Neuronal stem cell (in vitro differentiated cells): ENCODE results near the gene TMEM51.

ENCODE experiments used
- DNase-seq: peaks from one replicate; pipeline ENCODE4 v3.0.0-alpha.2; 2013; ENCODE audit warnings: low spot score
- H2AFZ ChIP-seq: one replicate; pipeline ENCODE4 v1.6.1; 2013; ENCODE audit warnings: mild to moderate bottlenecking, low read length, inconsistent platforms
- H2AK5ac ChIP-seq: 2 replicates; pipeline ENCODE4 v1.6.1; 2013; ENCODE audit warnings: low read depth, mild to moderate bottlenecking, inconsistent platforms, low read length, moderate library complexity, mixed read lengths
- H2BK120ac ChIP-seq: 2 replicates; pipeline ENCODE4 v1.6.1; 2013; ENCODE audit warnings: low read depth, mild to moderate bottlenecking, inconsistent platforms, low read length, moderate library complexity, mixed read lengths
- H2BK12ac ChIP-seq: one replicate; pipeline ENCODE4 v1.6.1; 2013; ENCODE audit warnings: low read length, inconsistent platforms
- H2BK15ac ChIP-seq: 2 replicates; pipeline ENCODE4 v1.6.1; 2013; ENCODE audit warnings: mild to moderate bottlenecking, low read length, inconsistent platforms, mixed read lengths
- H2BK5ac ChIP-seq: one replicate; pipeline ENCODE4 v1.6.1; 2013; ENCODE audit warnings: inconsistent platforms, mild to moderate bottlenecking, low read length, moderate library complexity
- H3K14ac ChIP-seq: one replicate; pipeline ENCODE4 v1.6.1; 2013; ENCODE audit warnings: low read length, inconsistent platforms
- H3K18ac ChIP-seq: 2 replicates; pipeline ENCODE4 v1.6.1; 2013; ENCODE audit warnings: low read length, inconsistent platforms
- H3K23ac ChIP-seq: 2 replicates; pipeline ENCODE4 v1.6.1; 2013; ENCODE audit warnings: low read depth, mild to moderate bottlenecking, mixed read lengths, low read length, inconsistent platforms; ENCODE audit not compliant: poor library complexity
- H3K27ac ChIP-seq: replicated peaks from 3 replicates; pipeline ENCODE4 v1.5.1; 2013; ENCODE audit warnings: low read length, inconsistent platforms
- H3K27me3 ChIP-seq, 3 experiments: 2 replicates each; pipeline ENCODE4 v1.6.1; 2013; ENCODE audit warnings: low read length in 3 of 3, mild to moderate bottlenecking in 2 of 3, inconsistent platforms in 1 of 3, low read depth in 1 of 3, mixed read lengths in 1 of 3, moderate library complexity in 1 of 3; ENCODE audit not compliant: control insufficient read depth in 3 of 3, insufficient read depth in 3 of 3
- H3K36me3 ChIP-seq, 2 donors: replicated peaks in 1 of 2; 2 replicates each; pipeline ENCODE4 v1.6.1; 2013; ENCODE audit warnings: low read length in 2 of 2; ENCODE audit not compliant: control insufficient read depth in 2 of 2, insufficient read depth in 2 of 2
- H3K4ac ChIP-seq: 2 replicates; pipeline ENCODE4 v1.6.1; 2013; ENCODE audit warnings: inconsistent platforms, mild to moderate bottlenecking, low read length, moderate library complexity
- H3K4me1 ChIP-seq, 2 donors: 1 replicate in 1 of 2; 2 replicates in 1 of 2; pipeline ENCODE4 v1.6.1; 2013; ENCODE audit warnings: low read length in 2 of 2, low read depth in 1 of 2; ENCODE audit not compliant: control insufficient read depth in 2 of 2, insufficient read depth in 1 of 2
- H3K4me2 ChIP-seq: one replicate; pipeline ENCODE4 v1.6.1; 2013; ENCODE audit warnings: mild to moderate bottlenecking, low read length, inconsistent platforms; ENCODE audit not compliant: insufficient read depth, poor library complexity, severe bottlenecking
- H3K4me3 ChIP-seq, 2 donors: 2 replicates each; pipeline ENCODE4 v1.5.1; 2013; ENCODE audit warnings: low read length in 2 of 2, mild to moderate bottlenecking in 2 of 2, inconsistent platforms in 1 of 2, moderate library complexity in 1 of 2
- H3K79me1 ChIP-seq: one replicate; pipeline ENCODE4 v1.6.1; 2013; ENCODE audit warnings: low read depth, mild to moderate bottlenecking, inconsistent platforms, low read length, moderate library complexity
- H3K9ac ChIP-seq: one replicate; pipeline ENCODE4 v1.6.1; 2013; ENCODE audit warnings: mild to moderate bottlenecking, low read depth, low read length, inconsistent platforms; ENCODE audit not compliant: poor library complexity
- H3K9me3 ChIP-seq, 2 donors: replicated peaks in 1 of 2; 2 replicates each; pipeline versions ENCODE3 to v1.6.1; 2013; ENCODE audit warnings: low read length in 2 of 2, mild to moderate bottlenecking in 2 of 2, inconsistent platforms in 1 of 2, low read depth in 1 of 2, mixed read lengths in 1 of 2, moderate library complexity in 1 of 2; ENCODE audit not compliant: control insufficient read depth in 2 of 2, insufficient read depth in 1 of 2
- H4K8ac ChIP-seq: one replicate; pipeline ENCODE4 v1.6.1; 2013; ENCODE audit warnings: low read depth, mild to moderate bottlenecking, inconsistent platforms, low read length, moderate library complexity
- H4K91ac ChIP-seq: one replicate; pipeline ENCODE4 v1.6.1; 2013; ENCODE audit warnings: low read length, low read depth, mild to moderate bottlenecking, inconsistent platforms; ENCODE audit not compliant: poor library complexity
- WGBS, 2 donors: extraction: QIAGEN DNeasy Blood & Tissue Kit; methylation state at CpG; one replicate each; pipeline ENCODE4 v1.1.7; 2013; ENCODE audit warnings: missing lambda C conversion rate in 2 of 2, mixed read lengths in 1 of 2; ENCODE audit not compliant: insufficient read length in 2 of 2, insufficient replicate concordance in 1 of 2; ENCODE audit errors: extremely low coverage in 2 of 2; 5-methylcytosine and 5-hydroxymethylcytosine counted together

Gene TMEM51

GRCh38 chr1:15205586-15206346 is 52.2 kb downstream of the TMEM51 start:
- H3K27me3 ChIP-seq: no peaks in the 10 kb centered on the region
- H3K4ac ChIP-seq: no peak overlapping the region
- H3K4me1 ChIP-seq: peaks cover 17 to 31% of the 10 kb centered on the region in 2 donors
- H2BK120ac ChIP-seq: no peak overlapping the region
- H2BK15ac ChIP-seq: no peak overlapping the region
- no peak overlapping the region for H3K27ac ChIP-seq
- H3K4me2 ChIP-seq: no peak overlapping the region
- no peaks in the 10 kb centered on the region for H3K79me1 ChIP-seq
- H2BK12ac ChIP-seq: no peak overlapping the region
- H3K14ac ChIP-seq: no peak overlapping the region
- H3K9ac ChIP-seq: no peak overlapping the region
- H3K4me3 ChIP-seq: no peak overlapping the region
- peak overlapping the region; percentile 40 for H2BK5ac ChIP-seq
- no peak overlapping the region for H4K91ac ChIP-seq
- no peak overlapping the region for H2AFZ ChIP-seq
- DNase-seq: no peak
- H3K18ac ChIP-seq: no peak overlapping the region
- H2AK5ac ChIP-seq: no peak overlapping the region
- no peaks in the 10 kb centered on the region for H3K36me3 ChIP-seq
- WGBS, 2 donors: no CpG with 5 or more reads among the region's 12 CpGs
- H3K23ac ChIP-seq: no peak overlapping the region
- no peak overlapping the region for H4K8ac ChIP-seq
- no peaks in the 10 kb centered on the region for H3K9me3 ChIP-seq

- Histone ChIP-seq H3K36me3 (no peaks in the 10 kb centered on the region), H3K18ac (peak overlapping the region; percentile 85), H3K4me3 (peak overlapping the region; percentile 19 to 31), H2BK12ac (no peak overlapping the region), H3K27ac (peak overlapping the region; percentile 31), H2AFZ (peak overlapping the region; percentile 71), H2BK5ac (peak overlapping the region; percentile 40), H3K79me1 (no peaks in the 10 kb centered on the region), H3K4me1 (peaks cover 17 to 27% of the 10 kb centered on the region in 2 donors), H3K27me3 (no peaks in the 10 kb centered on the region), H2BK120ac (no peak overlapping the region), H4K8ac (no peak overlapping the region), H3K9ac (no peak overlapping the region), H2AK5ac (no peak overlapping the region), H3K14ac (no peak overlapping the region), H3K9me3 (no peaks in the 10 kb centered on the region), H3K23ac (no peak overlapping the region), H3K4ac (no peak overlapping the region), H2BK15ac (no peak overlapping the region), H3K4me2 (peak overlapping the region; percentile 51), H4K91ac (no peak overlapping the region)
- DNase-seq: no peak
- WGBS, 2 donors: no CpG with 5 or more reads among the region's 8 CpGs
Observed at GRCh38 chr1:15206418-15207030, 53.0 kb downstream of the TMEM51 start.

DNA sequence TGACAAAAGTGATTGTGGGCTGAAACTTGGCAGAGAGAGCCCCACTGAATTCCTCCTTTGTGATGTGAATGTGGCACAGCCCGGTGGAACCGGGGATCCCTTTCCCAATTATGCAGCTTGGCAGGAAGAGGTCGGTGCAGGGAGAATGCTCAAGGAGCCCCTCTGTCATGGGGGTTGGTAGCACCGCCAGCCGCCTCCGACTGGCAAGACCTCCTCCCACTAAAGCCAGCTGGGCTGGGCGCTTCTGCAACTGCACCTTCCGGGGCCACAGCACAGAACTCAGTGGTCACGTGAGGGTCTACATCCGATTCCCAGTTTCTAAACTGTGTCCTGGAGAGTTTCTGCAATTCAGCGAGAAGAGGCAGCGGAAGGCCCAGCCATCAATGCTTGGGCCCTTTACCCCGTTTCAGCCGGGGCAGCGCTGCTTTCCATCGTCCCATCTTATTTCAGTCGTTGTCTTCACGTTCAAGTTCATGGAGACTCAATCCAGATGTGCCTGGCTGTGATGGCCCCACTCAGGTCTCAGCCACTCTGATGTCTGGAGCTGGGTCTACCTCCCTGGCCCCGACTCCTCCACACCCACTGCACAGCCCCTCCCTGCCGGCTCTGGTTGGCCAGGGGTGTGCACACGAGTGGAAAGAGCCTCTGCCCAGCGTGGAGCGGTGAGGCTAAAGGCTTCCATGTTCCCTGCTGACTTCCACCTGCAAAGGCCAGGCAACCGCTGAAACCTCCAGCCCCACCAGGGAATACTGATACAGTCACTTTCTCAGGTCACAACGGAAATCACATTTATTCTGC is 53.7 kb downstream of the TMEM51 start:
- no peaks in the 10 kb centered on the region for H3K9me3 ChIP-seq
- no peak overlapping the region for H2BK5ac ChIP-seq
- peak overlapping the region; percentile 31 for H3K27ac ChIP-seq

More for the DNA sequence above, 53.7 kb downstream of the TMEM51 start:
- H2BK12ac ChIP-seq: no peak overlapping the region
- no peaks in the 10 kb centered on the region for H3K79me1 ChIP-seq
- H2BK15ac ChIP-seq: no peak overlapping the region
- H3K18ac ChIP-seq: peak overlapping the region; percentile 74
- peak overlapping the region; percentile 53 for H2AK5ac ChIP-seq
- no peaks in the 10 kb centered on the region for H3K36me3 ChIP-seq
- H3K4me2 ChIP-seq: peak overlapping the region; percentile 51
- H3K4ac ChIP-seq: no peak overlapping the region
- H3K27me3 ChIP-seq: no peaks in the 10 kb centered on the region
- H3K23ac ChIP-seq: no peak overlapping the region
- peak overlapping the region; percentile 19 to 31 for H3K4me3 ChIP-seq
- no peak for DNase-seq
- no peak overlapping the region for H4K8ac ChIP-seq
- peak overlapping the region; percentile 71 for H2AFZ ChIP-seq
- peak overlapping the region; percentile 22 for H4K91ac ChIP-seq
- no peak overlapping the region for H3K14ac ChIP-seq
- H2BK120ac ChIP-seq: no peak overlapping the region
- H3K9ac ChIP-seq: no peak overlapping the region
- peaks cover 18 to 26% of the 10 kb centered on the region in 2 donors for H3K4me1 ChIP-seq
- no CpG with 5 or more reads among the region's 25 CpGs for WGBS, 2 donors
